Ishikawa (cell line): ENCODE results near the gene GRIFIN.
A peak's percentile ranks its signal among the peaks of the same experiment; 100 is the strongest.

ENCODE experiments used
- CEBPB ChIP-seq: IDR thresholded peaks from 2 replicates; pipeline ENCODE4 v1.6.1; 2012
- CREB1 ChIP-seq: IDR thresholded peaks from 2 replicates; pipeline ENCODE4 v1.6.1; 2012; ENCODE audit warnings: low read depth
- EGR1 ChIP-seq: IDR thresholded peaks from 2 replicates; pipeline ENCODE4 v1.6.1; 2012
- EP300 ChIP-seq: IDR thresholded peaks from 2 replicates; pipeline ENCODE4 v1.6.1; 2012; ENCODE audit warnings: borderline replicate concordance
- FOXM1 ChIP-seq: IDR thresholded peaks from 2 replicates; pipeline ENCODE4 v1.6.1; 2012; ENCODE audit warnings: low read depth, borderline replicate concordance
- NFIC ChIP-seq: IDR thresholded peaks from 2 replicates; pipeline ENCODE4 v1.6.1; 2012
- RAD21 ChIP-seq: IDR thresholded peaks from 2 replicates; pipeline ENCODE4 v1.6.1; 2012; ENCODE audit warnings: low read depth
- TAF1 ChIP-seq: IDR thresholded peaks from 2 replicates; pipeline ENCODE4 v1.6.1; 2012; ENCODE audit warnings: low read depth, mild to moderate bottlenecking
- TCF12 ChIP-seq: IDR thresholded peaks from 2 replicates; pipeline ENCODE4 v1.6.1; 2012; ENCODE audit warnings: low read depth
- TEAD4 ChIP-seq: IDR thresholded peaks from 2 replicates; pipeline ENCODE4 v1.6.1; 2012
- YY1 ChIP-seq: IDR thresholded peaks from 2 replicates; pipeline ENCODE4 v1.6.1; 2012; ENCODE audit warnings: low read depth
- ZBTB7A ChIP-seq: IDR thresholded peaks from 2 replicates; pipeline ENCODE4 v1.6.1; 2012; ENCODE audit warnings: low read depth
- TF ChIP-seq, protein P1 (sequence below): IDR thresholded peaks from 2 replicates; pipeline ENCODE4 v1.6.1; 2012
- TF ChIP-seq, protein P2 (sequence below): IDR thresholded peaks from 2 replicates; pipeline ENCODE4 v1.6.1; 2012; ENCODE audit warnings: low read depth, mild to moderate bottlenecking
- TF ChIP-seq, protein P3 (sequence below): IDR thresholded peaks from 2 replicates; pipeline ENCODE4 v1.6.1; 2012

The GRIFIN gene

DNA sequence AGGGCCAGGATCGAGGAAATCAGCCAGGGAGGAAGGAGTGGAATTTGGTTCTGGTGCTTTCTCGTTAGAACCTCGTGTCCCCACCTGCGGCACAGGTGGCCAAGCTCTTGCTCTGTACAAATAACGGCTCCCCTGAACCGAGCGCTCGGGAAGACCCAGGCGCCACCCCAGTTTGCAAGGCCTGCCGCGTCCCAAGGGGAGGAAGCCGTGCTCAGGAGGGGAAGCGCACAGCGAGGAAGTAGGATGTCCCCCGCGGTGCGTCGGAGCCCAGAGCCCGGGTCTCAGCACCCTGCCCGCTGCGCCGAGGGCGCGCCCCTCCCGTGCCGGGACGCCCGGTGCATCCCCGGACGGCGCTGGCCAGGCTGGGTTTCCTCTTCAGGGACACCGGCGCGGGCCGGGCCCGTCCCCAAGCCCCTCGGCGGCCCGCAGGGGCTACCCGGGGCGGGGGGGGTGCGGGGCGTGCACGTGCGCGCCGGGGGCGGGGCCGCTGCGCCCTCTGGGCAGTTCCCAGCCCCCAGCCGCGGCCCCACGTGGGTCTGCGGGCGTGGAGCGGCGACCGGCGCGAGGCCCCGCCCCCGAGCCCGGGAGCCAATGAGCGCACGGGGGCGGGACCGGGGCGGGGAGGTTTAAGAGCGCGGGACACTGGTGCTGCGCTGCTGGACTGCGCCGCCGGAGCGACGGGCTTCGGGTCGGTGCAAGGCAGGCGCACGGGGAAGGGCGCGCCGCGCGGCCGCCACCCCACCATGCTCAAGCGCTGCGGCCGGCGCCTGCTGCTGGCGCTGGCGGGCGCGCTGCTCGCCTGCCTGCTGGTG is 43.1 kb upstream of the GRIFIN start, which contains the start of gene LFNG:
TSS of gene LFNG (plus strand) at position 656 of the 812 bp plus-strand sequence. CDS start at position 744, 88 bp downstream.
- no peak for TF ChIP-seq RAD21
- no peak for TF ChIP-seq TEAD4
- TF ChIP-seq CREB1, result no peak
- TF ChIP-seq TCF12, result no peak
- TF ChIP-seq, protein P1, sequence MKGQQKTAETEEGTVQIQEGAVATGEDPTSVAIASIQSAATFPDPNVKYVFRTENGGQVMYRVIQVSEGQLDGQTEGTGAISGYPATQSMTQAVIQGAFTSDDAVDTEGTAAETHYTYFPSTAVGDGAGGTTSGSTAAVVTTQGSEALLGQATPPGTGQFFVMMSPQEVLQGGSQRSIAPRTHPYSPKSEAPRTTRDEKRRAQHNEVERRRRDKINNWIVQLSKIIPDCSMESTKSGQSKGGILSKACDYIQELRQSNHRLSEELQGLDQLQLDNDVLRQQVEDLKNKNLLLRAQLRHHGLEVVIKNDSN, result peak; percentile 80
- TF ChIP-seq, protein P2, sequence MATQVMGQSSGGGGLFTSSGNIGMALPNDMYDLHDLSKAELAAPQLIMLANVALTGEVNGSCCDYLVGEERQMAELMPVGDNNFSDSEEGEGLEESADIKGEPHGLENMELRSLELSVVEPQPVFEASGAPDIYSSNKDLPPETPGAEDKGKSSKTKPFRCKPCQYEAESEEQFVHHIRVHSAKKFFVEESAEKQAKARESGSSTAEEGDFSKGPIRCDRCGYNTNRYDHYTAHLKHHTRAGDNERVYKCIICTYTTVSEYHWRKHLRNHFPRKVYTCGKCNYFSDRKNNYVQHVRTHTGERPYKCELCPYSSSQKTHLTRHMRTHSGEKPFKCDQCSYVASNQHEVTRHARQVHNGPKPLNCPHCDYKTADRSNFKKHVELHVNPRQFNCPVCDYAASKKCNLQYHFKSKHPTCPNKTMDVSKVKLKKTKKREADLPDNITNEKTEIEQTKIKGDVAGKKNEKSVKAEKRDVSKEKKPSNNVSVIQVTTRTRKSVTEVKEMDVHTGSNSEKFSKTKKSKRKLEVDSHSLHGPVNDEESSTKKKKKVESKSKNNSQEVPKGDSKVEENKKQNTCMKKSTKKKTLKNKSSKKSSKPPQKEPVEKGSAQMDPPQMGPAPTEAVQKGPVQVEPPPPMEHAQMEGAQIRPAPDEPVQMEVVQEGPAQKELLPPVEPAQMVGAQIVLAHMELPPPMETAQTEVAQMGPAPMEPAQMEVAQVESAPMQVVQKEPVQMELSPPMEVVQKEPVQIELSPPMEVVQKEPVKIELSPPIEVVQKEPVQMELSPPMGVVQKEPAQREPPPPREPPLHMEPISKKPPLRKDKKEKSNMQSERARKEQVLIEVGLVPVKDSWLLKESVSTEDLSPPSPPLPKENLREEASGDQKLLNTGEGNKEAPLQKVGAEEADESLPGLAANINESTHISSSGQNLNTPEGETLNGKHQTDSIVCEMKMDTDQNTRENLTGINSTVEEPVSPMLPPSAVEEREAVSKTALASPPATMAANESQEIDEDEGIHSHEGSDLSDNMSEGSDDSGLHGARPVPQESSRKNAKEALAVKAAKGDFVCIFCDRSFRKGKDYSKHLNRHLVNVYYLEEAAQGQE, result 0 out of 2 replicates have a peak, but pooled peaks have one; percentile 32
- no peak for TF ChIP-seq CEBPB
- 0 out of 2 replicates have a peak, but pooled peaks have one; percentile 19 for TF ChIP-seq YY1
- TF ChIP-seq ZBTB7A, result no peak
- TF ChIP-seq EP300, result no peak; the same call in 1 of the 2 replicates
- TF ChIP-seq TAF1, result peak; percentile 90; the same call in 1 of the 2 replicates
- no peak; the same call in 1 of the 2 replicates for TF ChIP-seq NFIC
- no peak for TF ChIP-seq FOXM1
- TF ChIP-seq, protein P3, sequence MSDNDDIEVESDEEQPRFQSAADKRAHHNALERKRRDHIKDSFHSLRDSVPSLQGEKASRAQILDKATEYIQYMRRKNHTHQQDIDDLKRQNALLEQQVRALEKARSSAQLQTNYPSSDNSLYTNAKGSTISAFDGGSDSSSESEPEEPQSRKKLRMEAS, result peak; percentile 66
- TF ChIP-seq EGR1, result no peak

DNA sequence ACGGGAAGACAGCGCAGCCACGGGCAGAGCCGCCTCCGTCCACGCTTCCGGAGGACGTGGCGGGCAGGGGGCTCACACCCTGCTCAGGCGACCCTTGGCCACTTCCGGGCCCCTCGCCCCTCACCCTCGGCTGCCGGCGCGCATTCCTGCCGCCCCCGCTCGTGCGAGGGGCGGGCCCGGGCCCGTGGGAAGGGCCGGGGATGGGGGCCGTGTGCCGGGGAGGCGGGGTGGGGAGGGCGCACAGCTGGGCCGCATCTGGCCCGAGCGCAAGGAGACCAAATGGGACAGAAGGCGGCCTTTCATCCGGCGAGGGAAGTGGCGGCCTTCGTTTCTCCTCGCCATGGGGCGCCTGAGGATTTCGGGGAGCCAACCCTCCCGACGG is 42.5 kb upstream of the GRIFIN start:
- TF ChIP-seq FOXM1 (no peak), ZBTB7A (peak; percentile 49; the same call in 1 of the 2 replicates)

DNA sequence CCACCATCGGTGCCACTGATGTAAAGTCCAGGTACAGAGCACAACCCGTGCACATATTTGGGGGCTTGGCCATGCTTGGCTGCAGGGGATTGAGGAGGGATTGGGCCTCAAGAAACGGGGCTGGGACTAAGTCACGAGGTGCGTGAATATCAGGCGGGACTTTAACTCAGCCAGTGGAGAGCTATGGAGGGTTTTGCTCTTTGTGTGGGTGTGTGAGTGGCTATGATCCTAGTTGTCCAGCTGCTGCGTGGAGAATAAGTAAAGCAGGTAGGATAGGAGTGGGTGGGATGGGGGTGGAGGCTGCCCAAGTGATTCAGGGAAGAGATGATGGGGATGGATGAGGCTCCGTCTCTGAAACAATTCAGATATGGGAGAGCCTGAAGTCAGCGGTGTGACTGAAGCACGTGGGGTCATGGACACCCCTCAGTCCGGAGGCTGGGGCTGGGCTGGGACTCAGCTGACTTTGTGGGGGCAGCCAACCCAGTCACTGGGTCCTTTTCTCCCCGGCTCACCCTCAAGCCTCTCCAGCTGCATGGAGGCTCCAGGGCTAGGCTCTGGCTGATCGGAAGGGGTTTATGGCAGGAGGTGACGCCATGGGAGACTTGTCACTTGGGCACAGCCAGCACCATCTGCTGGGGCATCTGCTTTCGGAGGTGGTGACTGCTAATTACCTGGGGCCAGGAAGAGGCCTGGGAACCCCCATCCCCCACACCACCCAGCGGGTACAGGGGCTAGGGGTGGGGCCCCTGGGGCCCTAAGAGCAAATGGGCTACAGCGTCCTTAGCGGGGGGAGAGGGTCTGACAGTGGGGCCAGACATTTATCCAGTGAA is 41.7 kb upstream of the GRIFIN start:
- TF ChIP-seq FOXM1 (no peak), TAF1 (no peak), NFIC (no peak), TCF12 (no peak), EP300 (no peak), ZBTB7A (no peak), YY1 (no peak), EGR1 (no peak), CREB1 (no peak), RAD21 (no peak), CEBPB (no peak), TEAD4 (no peak)
- TF ChIP-seq, protein P2, result no peak
- TF ChIP-seq, protein P1, result no peak
- TF ChIP-seq, protein P3, result no peak

DNA sequence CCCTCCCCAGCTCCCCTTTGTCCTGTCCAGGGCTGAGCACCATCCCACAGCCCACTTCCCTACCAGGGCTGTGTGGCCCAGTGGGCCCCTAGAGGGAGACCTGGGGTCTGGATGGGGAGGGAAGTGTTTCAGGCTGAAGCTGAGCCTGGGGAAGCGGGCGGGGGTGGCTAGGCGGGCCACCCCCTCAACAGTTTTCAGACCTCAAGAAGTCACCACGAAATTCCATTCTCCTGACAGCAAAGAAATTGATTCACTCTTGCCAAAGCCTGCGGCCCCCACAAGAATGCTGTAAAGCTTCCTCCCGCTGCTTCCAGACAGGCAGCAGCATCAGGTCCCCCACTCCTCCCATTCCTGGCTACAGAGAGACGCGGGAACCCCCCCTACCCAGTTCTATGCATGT is 40.8 kb upstream of the GRIFIN start:
- TF ChIP-seq, protein P3, result no peak
- TF ChIP-seq FOXM1 (no peak), EP300 (no peak), TCF12 (no peak), YY1 (no peak), CEBPB (no peak), ZBTB7A (no peak)
- TF ChIP-seq, protein P2, result no peak
- TF ChIP-seq, protein P1, result no peak
